ENCODE data around the gene KRTAP5-3. TPM values are rescaled to one million over a fixed set of nuclear protein-coding genes. Genes with fewer than 3 reads are reported as not detected.
A peak's percentile ranks its signal among the peaks of the same experiment; 100 is the strongest.

Gene KRTAP5-3
- polyA plus RNA-seq, 4 donors = not detected

GRCh38 chr11:1573903-1574237 lies 34.4 kb downstream of the KRTAP5-3 start:
- peaks cover 0 to 8% of the 10 kb centered on the region in 2 donors for H3K9me3 ChIP-seq (ENCODE audit: control insufficient read depth in 2 of 2, insufficient read depth in 1 of 2, low read depth in 1 of 2, low read length in 1 of 2)
- DNase-seq = peak in 1 of 2 donors; percentile 85

GRCh38 chr11:1573077-1573902 lies 35.0 kb downstream of the KRTAP5-3 start:
- DNase-seq = peak; percentile 59 to 74
- no peak for FAIRE-seq
- 1 to 6% (median 4%) methylated on average over 21 to 36 of the region's 37 CpGs for WGBS, 3 donors
- Histone ChIP-seq H3K27me3 (ENCODE audit: control insufficient read depth in 3 of 3, insufficient read depth in 3 of 3, low read length in 3 of 3) (peaks cover 0 to 14% (median 0%) of the 10 kb centered on the region in 3 donors), H3K9me3 (ENCODE audit: control insufficient read depth in 2 of 2, insufficient read depth in 1 of 2, low read depth in 1 of 2, low read length in 1 of 2) (peaks cover 0 to 3% of the 10 kb centered on the region in 2 donors), H3K4me3 (ENCODE audit: low read depth in 1 of 3, low read length in 3 of 3) (peak overlapping the region; percentile 48 to 76 (median 61)), H3K4me1 (ENCODE audit: control insufficient read depth in 3 of 3, insufficient read depth in 2 of 3, low read depth in 1 of 3, low read length in 2 of 3) (peaks cover 0 to 45% (median 2%) of the 10 kb centered on the region in 3 donors), H3K27ac (ENCODE audit: low read depth in 1 of 3, low read length in 2 of 3) (peak overlapping the region; percentile 71 to 96 (median 88)), H3K36me3 (ENCODE audit: control insufficient read depth in 3 of 3, insufficient read depth in 2 of 3, low read depth in 1 of 3, low read length in 3 of 3) (peaks cover 0 to 19% (median 0%) of the 10 kb centered on the region in 3 donors)

More at GRCh38 chr11:1573903-1574237, 34.4 kb downstream of the KRTAP5-3 start:
- Histone ChIP-seq H3K36me3 (ENCODE audit: control insufficient read depth in 3 of 3, insufficient read depth in 2 of 3, low read depth in 1 of 3, low read length in 3 of 3) (peaks cover 0 to 14% (median 0%) of the 10 kb centered on the region in 3 donors), H3K27ac (ENCODE audit: low read depth in 1 of 3, low read length in 2 of 3) (peak overlapping the region; percentile 71 to 96 (median 88)), H3K4me3 (ENCODE audit: low read depth in 1 of 3, low read length in 3 of 3) (peak overlapping the region; percentile 48 to 76 (median 61)), H3K27me3 (ENCODE audit: control insufficient read depth in 3 of 3, insufficient read depth in 3 of 3, low read length in 3 of 3) (peaks cover 0 to 14% (median 0%) of the 10 kb centered on the region in 3 donors), H3K4me1 (ENCODE audit: control insufficient read depth in 3 of 3, insufficient read depth in 2 of 3, low read depth in 1 of 3, low read length in 2 of 3) (peaks cover 0 to 39% (median 2%) of the 10 kb centered on the region in 3 donors)
- FAIRE-seq = no peak
- WGBS, 3 donors = 0 to 8% (median 3%) methylated on average over 5 to 7 of the region's 7 CpGs

DNA sequence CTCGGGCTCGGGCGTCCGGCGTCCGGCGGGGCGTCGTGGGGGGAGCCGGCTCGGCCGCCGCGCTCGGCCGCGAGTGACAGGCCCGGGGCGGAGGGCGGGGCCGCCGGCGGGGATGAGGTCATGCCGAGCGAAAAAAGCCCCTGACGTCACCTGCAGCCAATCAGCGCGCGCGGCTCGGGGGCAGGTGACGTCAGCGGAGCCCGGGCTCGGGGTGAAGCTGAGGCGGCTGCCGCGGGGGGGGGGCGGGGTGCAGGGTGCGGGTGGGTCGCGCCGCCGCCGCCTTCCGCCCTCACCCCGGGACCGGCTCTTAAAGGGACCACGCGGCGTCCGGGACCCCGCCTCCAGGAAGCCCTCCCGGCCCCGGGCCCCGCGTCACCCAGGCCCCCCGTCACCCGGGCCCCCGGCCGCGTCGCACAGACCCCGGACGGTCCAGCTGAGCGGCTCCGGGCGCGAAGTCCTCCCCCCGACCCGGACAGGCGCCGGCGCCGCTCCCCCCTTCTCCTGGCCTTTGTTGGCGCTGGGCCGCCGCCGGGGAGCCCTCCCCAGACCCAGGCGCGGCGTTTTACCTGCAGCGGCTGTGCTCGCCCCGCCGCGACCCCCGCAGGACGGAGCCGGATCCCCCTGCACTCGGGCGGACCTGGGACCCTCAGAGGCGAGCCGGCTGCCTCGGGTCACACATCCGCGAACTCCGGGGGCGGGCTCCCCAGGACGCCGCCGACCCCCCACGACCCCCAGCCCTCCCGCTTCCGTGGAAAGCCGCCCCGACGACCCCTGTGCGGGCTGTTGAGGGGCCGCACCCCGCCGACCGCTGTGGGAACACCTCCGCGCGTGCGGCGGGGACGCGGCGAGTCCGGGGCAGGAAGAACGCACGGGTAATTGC lies 35.8 kb downstream of the KRTAP5-3 start, which contains the start of gene DUSP8:
Gene DUSP8, minus strand, starts transcription at position 75 of the 880 bp plus-strand sequence. CDS start 6,445 bp downstream, outside the sequence.
- peaks cover 0 to 14% (median 0%) of the 10 kb centered on the region in 3 donors for H3K27me3 ChIP-seq (ENCODE audit: control insufficient read depth in 3 of 3, insufficient read depth in 3 of 3, low read length in 3 of 3)
- peaks cover 0 to 53% (median 2%) of the 10 kb centered on the region in 3 donors for H3K4me1 ChIP-seq (ENCODE audit: control insufficient read depth in 3 of 3, insufficient read depth in 2 of 3, low read depth in 1 of 3, low read length in 2 of 3)
- H3K36me3 ChIP-seq (ENCODE audit: control insufficient read depth in 3 of 3, insufficient read depth in 2 of 3, low read depth in 1 of 3, low read length in 3 of 3) = peaks cover 0 to 27% (median 0%) of the 10 kb centered on the region in 3 donors
- no peaks in the 10 kb centered on the region for H3K9me3 ChIP-seq (ENCODE audit: control insufficient read depth in 2 of 2, insufficient read depth in 1 of 2, low read depth in 1 of 2, low read length in 1 of 2)
- DNase-seq (peak; percentile 89 to 98), FAIRE-seq (no peak)
- H3K4me3 ChIP-seq (ENCODE audit: low read depth in 1 of 3, low read length in 3 of 3) = peak within 1 kb of the TSS; percentile 61 to 76 (median 75)
- H3K27ac ChIP-seq (ENCODE audit: low read depth in 1 of 3, low read length in 2 of 3) = peak within 1 kb of the TSS; percentile 71 to 96 (median 88)
- WGBS, 3 donors = 0 to 1% (median 1%) methylated on average over 56 to 121 of the region's 124 CpGs

DNA sequence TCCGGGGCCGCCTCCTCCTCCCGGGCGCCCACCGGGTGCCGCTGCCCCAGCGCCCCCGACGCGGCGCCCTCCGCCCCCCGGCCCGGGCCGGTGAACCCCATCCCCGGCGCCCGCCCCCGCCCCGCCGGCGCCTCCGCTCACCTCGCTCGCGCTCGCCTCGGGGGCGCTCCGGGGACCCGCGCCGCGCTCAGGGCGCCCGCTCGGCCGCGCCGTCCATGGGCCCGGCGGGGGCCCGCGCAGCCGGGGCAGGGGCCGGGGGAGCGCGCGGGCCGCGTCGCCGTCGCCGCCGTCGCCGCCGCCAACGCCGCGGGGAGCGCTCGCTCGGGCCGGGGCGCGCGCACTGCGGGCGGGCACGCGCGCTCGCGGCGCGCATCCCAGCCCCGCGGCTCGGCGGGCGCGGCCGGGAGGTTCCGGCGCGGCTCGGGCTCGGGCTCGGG lies 36.5 kb downstream of the KRTAP5-3 start:
- FAIRE-seq (no peak), DNase-seq (no peak)
- Histone ChIP-seq H3K9me3 (ENCODE audit: control insufficient read depth in 2 of 2, insufficient read depth in 1 of 2, low read depth in 1 of 2, low read length in 1 of 2) (no peaks in the 10 kb centered on the region), H3K4me1 (ENCODE audit: control insufficient read depth in 3 of 3, insufficient read depth in 2 of 3, low read depth in 1 of 3, low read length in 2 of 3) (peaks cover 0 to 60% (median 2%) of the 10 kb centered on the region in 3 donors), H3K36me3 (ENCODE audit: control insufficient read depth in 3 of 3, insufficient read depth in 2 of 3, low read depth in 1 of 3, low read length in 3 of 3) (peaks cover 0 to 30% (median 0%) of the 10 kb centered on the region in 3 donors), H3K27me3 (ENCODE audit: control insufficient read depth in 3 of 3, insufficient read depth in 3 of 3, low read length in 3 of 3) (peaks cover 0 to 14% (median 0%) of the 10 kb centered on the region in 3 donors), H3K27ac (ENCODE audit: low read depth in 1 of 3, low read length in 2 of 3) (peak overlapping the region in 2 of 3 donors; percentile 4 to 94), H3K4me3 (ENCODE audit: low read depth in 1 of 3, low read length in 3 of 3) (peak overlapping the region; percentile 39 to 76 (median 75))
- 1% methylated on average over 37 to 91 of the region's 91 CpGs; no CpG with 5 or more reads in 1 of the 3 donors for WGBS, 3 donors

- H3K27me3 ChIP-seq (ENCODE audit: control insufficient read depth in 3 of 3, insufficient read depth in 3 of 3, low read length in 3 of 3) = peaks cover 0 to 14% (median 0%) of the 10 kb centered on the region in 3 donors
- peak in 1 of 2 donors; percentile 76 for DNase-seq
- 6 to 13% (median 8%) methylated on average over 27 to 58 of the region's 58 CpGs for WGBS, 3 donors
These were observed 37.1 kb downstream of the KRTAP5-3 start for GRCh38 chr11:1570896-1571759.

GRCh38 chr11:1570531-1570895 lies 37.8 kb downstream of the KRTAP5-3 start:
- Histone ChIP-seq H3K4me3 (ENCODE audit: low read depth in 1 of 3, low read length in 3 of 3) (peak overlapping the region in 2 of 3 donors; percentile 75 to 76), H3K27ac (ENCODE audit: low read depth in 1 of 3, low read length in 2 of 3) (peak overlapping the region in 1 of 3 donors; percentile 94), H3K36me3 (ENCODE audit: control insufficient read depth in 3 of 3, insufficient read depth in 2 of 3, low read depth in 1 of 3, low read length in 3 of 3) (peaks cover 0 to 42% (median 0%) of the 10 kb centered on the region in 3 donors), H3K27me3 (ENCODE audit: control insufficient read depth in 3 of 3, insufficient read depth in 3 of 3, low read length in 3 of 3) (peaks cover 0 to 14% (median 0%) of the 10 kb centered on the region in 3 donors), H3K9me3 (ENCODE audit: control insufficient read depth in 2 of 2, insufficient read depth in 1 of 2, low read depth in 1 of 2, low read length in 1 of 2) (no peaks in the 10 kb centered on the region), H3K4me1 (ENCODE audit: control insufficient read depth in 3 of 3, insufficient read depth in 2 of 3, low read depth in 1 of 3, low read length in 2 of 3) (peaks cover 0 to 73% (median 2%) of the 10 kb centered on the region in 3 donors)
- FAIRE-seq (no peak), DNase-seq (no peak)
- 78 to 79% (median 78%) methylated on average over 8 of the region's 8 CpGs for WGBS, 3 donors

More at GRCh38 chr11:1570896-1571759, 37.1 kb downstream of the KRTAP5-3 start:
- peak overlapping the region in 2 of 3 donors; percentile 4 to 94 for H3K27ac ChIP-seq (ENCODE audit: low read depth in 1 of 3, low read length in 2 of 3)
- no peaks in the 10 kb centered on the region for H3K9me3 ChIP-seq (ENCODE audit: control insufficient read depth in 2 of 2, insufficient read depth in 1 of 2, low read depth in 1 of 2, low read length in 1 of 2)
- peaks cover 0 to 35% (median 0%) of the 10 kb centered on the region in 3 donors for H3K36me3 ChIP-seq (ENCODE audit: control insufficient read depth in 3 of 3, insufficient read depth in 2 of 3, low read depth in 1 of 3, low read length in 3 of 3)
- peak overlapping the region; percentile 39 to 76 (median 75) for H3K4me3 ChIP-seq (ENCODE audit: low read depth in 1 of 3, low read length in 3 of 3)
- H3K4me1 ChIP-seq (ENCODE audit: control insufficient read depth in 3 of 3, insufficient read depth in 2 of 3, low read depth in 1 of 3, low read length in 2 of 3) = peaks cover 0 to 67% (median 2%) of the 10 kb centered on the region in 3 donors
- no peak for FAIRE-seq

DNA sequence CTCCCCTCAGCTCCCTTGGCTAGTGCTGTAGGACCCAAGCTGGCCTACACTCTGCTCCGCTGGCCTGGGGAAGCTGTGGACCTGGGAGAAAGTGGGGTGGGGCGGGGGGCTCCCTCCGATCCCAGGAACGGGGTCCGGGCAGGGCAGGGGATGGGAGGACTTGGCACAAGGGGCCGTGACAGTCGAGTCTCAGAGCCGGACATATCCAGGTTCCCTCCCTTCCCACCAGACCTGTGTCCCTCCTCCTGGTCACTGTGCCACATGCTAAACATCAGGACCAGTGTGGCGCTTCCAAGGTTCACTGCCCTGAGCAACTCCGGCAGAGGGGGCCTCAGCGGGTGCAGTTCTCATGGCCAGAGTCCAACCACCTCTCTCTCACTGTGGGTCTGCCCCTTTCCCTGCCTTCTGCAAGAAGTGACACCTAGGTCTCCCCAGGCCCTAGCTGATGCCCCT lies 38.2 kb downstream of the KRTAP5-3 start:
- H3K36me3 ChIP-seq (ENCODE audit: control insufficient read depth in 3 of 3, insufficient read depth in 2 of 3, low read depth in 1 of 3, low read length in 3 of 3) = peaks cover 0 to 46% (median 0%) of the 10 kb centered on the region in 3 donors
- H3K27ac ChIP-seq (ENCODE audit: low read depth in 1 of 3, low read length in 2 of 3) = peak overlapping the region in 1 of 3 donors; percentile 94
- peaks cover 0 to 14% (median 0%) of the 10 kb centered on the region in 3 donors for H3K27me3 ChIP-seq (ENCODE audit: control insufficient read depth in 3 of 3, insufficient read depth in 3 of 3, low read length in 3 of 3)
- H3K4me3 ChIP-seq (ENCODE audit: low read depth in 1 of 3, low read length in 3 of 3) = peak overlapping the region in 1 of 3 donors; percentile 75
- H3K4me1 ChIP-seq (ENCODE audit: control insufficient read depth in 3 of 3, insufficient read depth in 2 of 3, low read depth in 1 of 3, low read length in 2 of 3) = peaks cover 0 to 76% (median 2%) of the 10 kb centered on the region in 3 donors
- WGBS, 3 donors = 61 to 69% (median 67%) methylated on average over 9 to 11 of the region's 11 CpGs
- DNase-seq (peak in 1 of 2 donors; percentile 84), FAIRE-seq (no peak)
- no peaks in the 10 kb centered on the region for H3K9me3 ChIP-seq (ENCODE audit: control insufficient read depth in 2 of 2, insufficient read depth in 1 of 2, low read depth in 1 of 2, low read length in 1 of 2)
